Activated CD4-positive, alpha-beta T cell treated with anti-CD3 and anti-CD28 coated beads, Interleukin-2, amount 50 U/mL, for 48 hours (primary cell): ENCODE data around the gene HOXA10.
A peak's percentile ranks its signal among the peaks of the same experiment; 100 is the strongest.

ENCODE experiments used
- DNase-seq, 2 experiments: peaks; one replicate each; pipeline ENCODE4 v3.0.0-alpha.2; 2020

HOXA10 gene

GRCh38 chr7:27203365-27203953, 29.3 kb upstream of the HOXA10 start:
- no peak for DNase-seq

- DNase-seq: no peak
Measured at GRCh38 chr7:27202862-27203134, 28.7 kb upstream of the HOXA10 start.

- DNase-seq: no peak
Measured at GRCh38 chr7:27202018-27202861, 28.1 kb upstream of the HOXA10 start.

- DNase-seq: no peak
Measured at GRCh38 chr7:27201580-27202017, 27.5 kb upstream of the HOXA10 start.

GRCh38 chr7:27200761-27201579, 26.9 kb upstream of the HOXA10 start:
- DNase-seq: no peak

GRCh38 chr7:27199849-27200760, 26.0 kb upstream of the HOXA10 start, which contains the start of gene HOXA13:
Gene HOXA13, minus strand, starts transcription at chr7:27200091. Its CDS starts 14 bp downstream, at chr7:27200077.
- DNase-seq: no peak

GRCh38 chr7:27198871-27199801, 25.0 kb upstream of the HOXA10 start:
- DNase-seq: no peak

- no peak for DNase-seq
Measured at GRCh38 chr7:27198138-27198841, 24.2 kb upstream of the HOXA10 start.

- no peak for DNase-seq
Measured at GRCh38 chr7:27197137-27198042, 23.3 kb upstream of the HOXA10 start.

- peak; percentile 91 for DNase-seq
Measured at GRCh38 chr7:27196287-27196767, 22.2 kb upstream of the HOXA10 start.

GRCh38 chr7:27194686-27195379, 20.7 kb upstream of the HOXA10 start:
- no peak for DNase-seq

GRCh38 chr7:27194002-27194352, 19.9 kb upstream of the HOXA10 start:
- no peak for DNase-seq

- DNase-seq: no peak
Measured at GRCh38 chr7:27193335-27194001, 19.3 kb upstream of the HOXA10 start.

- DNase-seq: no peak
Measured at GRCh38 chr7:27192546-27193334, 18.6 kb upstream of the HOXA10 start.

GRCh38 chr7:27191833-27192545, 17.9 kb upstream of the HOXA10 start:
- no peak for DNase-seq

- no peak for DNase-seq
Measured at GRCh38 chr7:27191161-27191731, 17.1 kb upstream of the HOXA10 start.
